GM19438 (cell line): ENCODE measurements around the gene PEX5L.
"Not testable (repeated sequence)": the region's sequence is repeated elsewhere in the genome, so short reads cannot be mapped to it uniquely, and the experiment has no call there.

ENCODE experiments used
- ATAC-seq: cut with Tn5 transposase; IDR thresholded peaks from one replicate; pipeline ENCODE4 v1.9.1; 2021; ENCODE audit warnings: low read depth; ENCODE audit not compliant: unreplicated experiment

The PEX5L gene

DNA sequence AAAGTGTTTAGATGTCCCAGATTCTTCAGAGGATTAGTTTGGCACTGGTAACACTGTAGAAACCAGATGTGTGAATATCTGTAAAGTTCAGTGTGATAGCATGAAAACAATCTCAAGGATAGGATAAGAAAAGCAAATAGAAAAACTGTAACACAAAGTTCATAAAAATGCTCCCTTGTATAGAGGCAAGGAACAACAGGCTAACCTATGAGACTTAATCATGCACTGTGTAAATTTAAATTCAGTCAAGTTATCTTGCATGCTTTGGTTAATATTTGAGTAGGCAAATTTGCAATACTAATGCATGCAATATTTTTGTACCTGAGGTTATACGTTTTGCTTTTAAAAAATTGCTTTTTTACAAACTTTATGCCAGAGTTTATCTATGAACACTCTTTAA is 239.5 kb downstream of the PEX5L start:
- no peak for ATAC-seq

GRCh38 chr3:179796421-179796820 is 240.3 kb downstream of the PEX5L start:
- no peak for ATAC-seq

GRCh38 chr3:179794355-179794754 is 242.4 kb downstream of the PEX5L start:
- ATAC-seq, result no peak

DNA sequence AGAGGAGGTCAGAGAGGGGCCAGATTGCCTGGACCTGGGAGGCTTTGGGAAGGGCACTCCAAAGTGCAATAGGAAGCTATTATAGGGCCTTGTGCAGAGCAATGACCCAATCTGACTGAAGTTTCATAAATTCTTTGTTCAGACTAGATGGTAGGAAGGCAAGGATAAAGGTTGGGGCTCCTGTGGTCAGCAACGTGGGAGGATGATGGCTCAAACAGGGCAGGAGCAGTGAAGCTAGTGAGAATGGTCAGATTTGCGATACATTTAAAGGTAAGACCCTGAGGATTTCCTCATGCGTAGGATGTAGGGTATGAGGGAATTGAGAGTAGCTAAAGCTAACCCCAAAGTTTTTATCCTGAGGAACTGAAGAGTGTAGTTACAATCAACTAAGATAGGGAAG is 244.9 kb downstream of the PEX5L start:
- no peak for ATAC-seq

DNA sequence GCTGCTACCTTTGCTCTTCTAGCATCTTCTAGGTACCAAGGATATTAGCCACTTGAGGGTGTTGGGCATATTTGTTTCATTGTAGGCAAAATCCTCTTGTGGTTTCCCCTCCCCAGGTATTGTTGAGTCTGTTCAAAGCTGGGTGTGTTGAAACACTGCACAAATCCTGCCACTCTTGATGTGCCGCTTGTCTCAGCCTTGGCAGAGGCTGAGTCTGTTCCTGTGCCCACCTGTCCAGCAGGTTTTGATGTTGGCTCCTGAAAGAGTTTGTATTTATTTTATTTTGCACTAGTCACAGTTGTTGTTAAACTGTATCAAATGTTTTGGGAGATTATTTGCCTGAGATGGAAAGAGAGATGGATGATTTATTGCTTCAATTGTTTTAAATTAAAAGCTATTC is 247.7 kb downstream of the PEX5L start:
- ATAC-seq, result no peak

- ATAC-seq, result not testable (repeated sequence)
These were observed 253.9 kb downstream of the PEX5L start for GRCh38 chr3:179782841-179783240.

GRCh38 chr3:179775416-179776122 is 261.2 kb downstream of the PEX5L start:
- no peak for ATAC-seq

DNA sequence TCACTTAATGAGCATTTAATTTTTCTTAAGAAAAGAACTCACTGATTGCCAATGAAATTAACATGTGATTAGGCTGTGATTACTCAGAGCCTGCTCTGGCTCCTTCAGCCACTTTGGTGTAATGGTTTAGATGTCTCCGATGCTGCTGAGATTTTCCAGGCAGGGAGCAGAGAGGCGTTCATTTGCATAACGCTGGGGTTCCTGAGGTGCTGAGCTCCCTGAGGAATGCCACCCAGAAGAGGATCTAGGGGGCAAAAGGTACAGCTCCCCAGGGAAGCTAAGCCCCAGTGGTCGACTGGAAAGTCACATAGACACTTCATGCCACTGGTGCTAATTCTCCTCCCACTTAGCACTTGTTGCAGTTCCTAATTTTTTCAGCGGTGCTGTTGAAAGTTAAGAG is 264.4 kb downstream of the PEX5L start:
- ATAC-seq, result no peak

DNA sequence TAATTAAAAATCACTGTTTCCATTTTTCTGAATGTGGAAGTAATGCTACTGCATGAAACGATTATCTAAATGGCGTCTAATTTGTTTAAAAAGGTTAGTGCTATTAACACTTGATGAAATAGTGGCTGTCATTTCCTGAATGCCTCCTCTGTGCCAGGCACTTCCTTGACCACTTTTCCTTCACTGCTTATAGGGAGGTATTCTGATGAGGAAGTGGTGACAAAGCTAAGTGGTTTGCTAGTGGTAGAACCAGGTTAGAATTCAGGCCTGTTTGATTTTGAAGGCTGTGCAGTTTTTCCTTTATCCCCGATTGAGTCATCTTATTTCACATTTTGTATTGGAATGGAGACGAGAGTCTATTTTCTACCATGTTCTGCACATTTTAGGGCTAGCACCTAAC is 264.9 kb downstream of the PEX5L start:
- no peak for ATAC-seq

GRCh38 chr3:179769411-179770247 is 267.1 kb downstream of the PEX5L start:
- no peak for ATAC-seq

DNA sequence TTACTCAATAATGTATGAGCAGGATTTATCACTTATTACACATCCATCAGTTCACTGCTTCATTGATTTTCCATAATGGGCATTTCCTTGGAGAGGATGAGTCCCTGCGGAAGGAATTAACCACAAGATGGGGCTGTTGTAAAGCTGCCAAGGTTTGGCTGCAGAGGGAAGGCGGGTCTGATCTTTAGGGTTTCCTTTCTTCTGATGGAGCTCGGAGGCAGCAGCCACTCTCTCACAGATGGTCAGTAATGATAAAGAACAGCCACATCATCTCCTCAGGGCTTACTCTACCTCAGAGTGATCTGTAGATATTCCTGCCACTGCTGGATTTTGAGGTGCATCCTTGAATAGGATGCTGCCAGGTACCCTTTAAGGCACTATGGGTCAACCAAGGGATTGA is 268.7 kb downstream of the PEX5L start:
- no peak for ATAC-seq

- no peak for ATAC-seq
These were observed 270.2 kb downstream of the PEX5L start for GRCh38 chr3:179766416-179767133.

- ATAC-seq, result no peak
These were observed 271.3 kb downstream of the PEX5L start for GRCh38 chr3:179765396-179765795.

- ATAC-seq, result no peak
These were observed 275.8 kb downstream of the PEX5L start for GRCh38 chr3:179760944-179761343.

- ATAC-seq, result peak; percentile 54
These were observed 285.9 kb downstream of the PEX5L start for GRCh38 chr3:179750720-179751328.

- no peak for ATAC-seq
These were observed 291.0 kb downstream of the PEX5L start for GRCh38 chr3:179745716-179746115.

DNA sequence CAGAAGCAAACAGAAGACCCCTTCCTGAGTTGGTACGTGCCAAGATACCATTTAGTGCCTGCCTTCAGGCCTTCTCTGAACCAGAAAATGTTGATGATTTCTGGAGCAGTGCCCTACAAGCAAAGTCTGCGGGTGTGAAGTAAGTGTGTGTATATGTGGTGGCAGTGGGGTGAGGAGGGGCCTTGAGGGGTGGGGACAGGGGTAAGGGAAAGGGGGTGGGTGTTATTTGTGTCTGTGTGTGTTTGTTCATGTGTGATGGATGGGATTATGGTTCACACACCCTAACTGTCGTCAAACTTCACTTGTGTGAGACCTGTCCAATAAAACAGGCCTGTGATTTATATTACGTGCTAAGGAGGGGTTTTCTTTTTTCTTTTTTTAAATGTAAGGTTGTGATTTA is 291.7 kb downstream of the PEX5L start:
- ATAC-seq, result no peak
